HG02943 (cell line): ENCODE data around the gene SYT17.

Source experiments
- ATAC-seq: cut with Tn5 transposase; IDR thresholded peaks from one replicate; pipeline ENCODE4 v1.9.1; 2021; ENCODE audit warnings: mild to moderate bottlenecking, low read depth, moderate library complexity; ENCODE audit not compliant: unreplicated experiment

SYT17 gene

DNA sequence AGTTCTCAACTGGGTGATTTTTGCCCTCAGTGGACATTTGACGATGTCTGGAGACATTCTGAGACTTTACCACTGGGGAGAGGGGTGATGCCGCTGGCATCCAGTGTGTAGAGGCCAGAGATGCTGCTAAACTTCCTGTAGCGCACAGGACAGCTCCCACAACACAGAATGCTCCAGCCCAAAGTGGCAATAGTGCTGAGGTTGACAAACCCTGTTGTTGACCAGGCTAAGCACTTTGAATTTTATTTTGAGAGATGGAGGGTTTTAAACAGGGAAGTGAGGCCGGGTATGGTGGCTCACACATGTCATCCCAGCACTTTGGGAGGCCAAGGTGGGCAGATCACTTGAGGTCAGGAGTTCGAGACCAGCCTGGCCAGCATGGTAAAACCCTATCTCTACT lies 44.0 kb downstream of the SYT17 start:
- no peak for ATAC-seq

GRCh38 chr16:19213885-19214284 lies 45.8 kb downstream of the SYT17 start:
- ATAC-seq, result no peak

GRCh38 chr16:19215705-19216104 lies 47.7 kb downstream of the SYT17 start:
- no peak for ATAC-seq

- ATAC-seq, result no peak
Observed at GRCh38 chr16:19218581-19218980, 50.5 kb downstream of the SYT17 start.

GRCh38 chr16:19219836-19220235 lies 51.8 kb downstream of the SYT17 start:
- no peak for ATAC-seq

DNA sequence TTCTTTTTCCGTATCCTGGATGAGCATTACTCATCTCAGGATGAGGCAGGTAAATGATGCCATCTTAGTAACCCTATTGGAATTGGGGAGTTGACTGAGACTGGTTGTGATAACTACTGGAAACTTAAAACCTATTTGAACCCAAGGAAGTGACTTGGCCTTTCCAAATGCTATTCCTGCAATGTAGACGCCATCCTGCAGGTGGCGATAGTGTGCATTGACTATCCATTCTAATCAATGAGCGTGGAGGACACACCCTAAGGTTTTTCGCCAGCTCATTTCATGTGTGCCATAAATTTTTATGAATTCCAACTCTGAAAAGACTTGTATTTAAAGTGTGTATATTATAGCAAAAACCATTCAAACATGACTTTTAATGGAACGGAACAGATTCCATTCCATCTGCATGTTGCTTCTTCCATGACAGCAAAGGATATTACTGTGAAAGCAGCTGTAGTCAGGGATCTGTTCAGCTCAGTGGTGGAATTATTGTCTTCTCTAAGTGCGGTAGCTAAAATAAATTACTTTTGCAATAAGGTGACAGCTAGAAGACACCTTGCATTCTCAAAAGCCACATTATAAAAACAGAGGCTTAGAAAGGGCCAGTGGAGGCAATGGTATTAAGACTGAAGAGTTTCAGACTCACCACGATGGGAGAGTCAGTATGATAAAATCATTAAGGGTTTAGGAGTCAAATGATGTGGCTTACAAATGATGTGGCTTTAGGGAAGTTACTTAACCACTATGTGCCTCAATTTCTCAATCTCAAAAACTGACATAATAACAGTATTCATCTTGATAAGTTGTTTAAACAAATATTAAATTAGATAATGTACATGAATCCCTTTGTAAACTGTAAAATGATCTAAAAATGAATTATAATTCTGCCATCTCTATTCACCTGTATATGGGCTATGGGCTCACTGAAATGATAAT lies 55.5 kb downstream of the SYT17 start:
- ATAC-seq, result no peak

- ATAC-seq, result no peak
Observed at GRCh38 chr16:19225651-19226050, 57.6 kb downstream of the SYT17 start.

GRCh38 chr16:19227643-19228042 lies 59.6 kb downstream of the SYT17 start:
- ATAC-seq, result no peak

DNA sequence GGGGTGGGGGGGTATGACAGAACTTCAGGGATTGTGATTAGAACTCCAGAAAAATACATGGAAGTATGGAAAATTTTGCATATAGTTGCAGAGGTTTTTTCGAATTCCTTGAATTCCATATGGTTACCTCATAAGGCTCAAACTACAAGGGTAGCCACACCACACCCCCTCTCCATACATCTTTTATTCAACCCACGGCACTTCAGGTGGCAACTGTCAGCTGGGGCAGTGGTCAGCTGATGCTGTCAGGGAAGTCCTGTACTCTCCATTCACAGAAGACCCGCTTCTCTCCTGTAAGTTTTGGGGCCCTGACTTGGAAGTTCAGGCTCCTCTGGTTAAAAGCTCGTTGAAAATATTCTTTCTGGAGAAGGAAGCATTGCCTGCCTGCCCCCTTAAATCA lies 60.0 kb downstream of the SYT17 start:
- ATAC-seq, result no peak

GRCh38 chr16:19228575-19228974 lies 60.5 kb downstream of the SYT17 start:
- no peak for ATAC-seq

DNA sequence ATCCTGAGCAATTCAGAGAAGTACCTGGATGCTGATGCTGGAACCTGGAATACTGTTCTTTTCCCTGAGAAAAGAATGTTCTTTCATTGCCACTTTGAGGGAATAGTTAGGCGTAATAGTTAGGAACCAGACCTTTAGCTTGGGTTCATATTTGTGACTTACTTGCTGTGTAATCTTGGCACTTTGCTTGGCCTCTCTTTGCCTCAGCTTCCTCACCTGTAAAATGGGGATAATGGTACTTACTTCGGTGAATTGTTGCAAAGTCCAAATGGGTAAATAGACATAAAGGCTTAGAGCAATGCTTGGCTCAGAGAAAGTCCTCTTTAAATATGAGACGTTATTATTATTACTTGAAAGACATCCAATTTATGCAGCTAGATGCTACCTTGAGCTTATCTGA lies 62.5 kb downstream of the SYT17 start:
- ATAC-seq, result no peak

DNA sequence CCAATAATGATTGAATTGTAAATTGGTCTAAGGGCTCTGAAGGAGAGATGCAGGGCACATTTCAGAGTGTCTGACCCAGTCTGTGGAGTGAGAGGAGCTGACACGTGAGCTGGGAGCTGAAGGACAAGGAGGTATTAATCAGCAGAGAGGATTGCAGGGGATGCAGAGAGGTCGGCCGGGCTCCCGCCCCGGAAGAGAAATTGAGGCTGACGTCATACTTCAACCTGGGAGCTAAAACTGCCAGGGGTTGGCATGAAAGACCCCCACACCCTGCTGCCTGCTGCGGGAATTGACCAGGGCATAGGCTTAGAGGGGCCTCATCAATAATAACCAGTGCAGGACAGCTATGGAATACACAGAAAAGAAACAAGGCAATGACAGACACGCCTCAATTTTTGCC lies 63.8 kb downstream of the SYT17 start:
- no peak for ATAC-seq

DNA sequence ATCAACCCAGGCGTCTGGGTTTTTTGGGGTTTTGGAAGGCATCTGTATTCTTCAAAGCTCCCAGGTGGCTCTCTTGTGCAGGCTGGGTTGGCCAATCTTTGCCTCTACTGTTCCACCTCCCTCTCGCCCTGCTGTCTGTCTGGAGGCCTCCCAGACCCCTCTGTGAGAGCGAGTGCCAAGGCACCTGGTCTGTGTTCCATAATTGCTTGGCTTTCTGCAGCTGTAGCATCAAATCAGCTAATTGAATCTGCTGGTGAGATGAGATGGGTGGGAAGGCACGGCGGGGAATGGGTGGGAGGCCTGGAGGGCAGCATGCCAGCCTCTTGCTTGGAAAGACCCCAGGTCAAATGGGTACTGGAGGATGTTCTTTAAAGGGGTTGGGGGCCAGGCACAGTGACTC lies 64.9 kb downstream of the SYT17 start:
- no peak for ATAC-seq

GRCh38 chr16:19235478-19235877 lies 67.4 kb downstream of the SYT17 start:
- no peak for ATAC-seq

DNA sequence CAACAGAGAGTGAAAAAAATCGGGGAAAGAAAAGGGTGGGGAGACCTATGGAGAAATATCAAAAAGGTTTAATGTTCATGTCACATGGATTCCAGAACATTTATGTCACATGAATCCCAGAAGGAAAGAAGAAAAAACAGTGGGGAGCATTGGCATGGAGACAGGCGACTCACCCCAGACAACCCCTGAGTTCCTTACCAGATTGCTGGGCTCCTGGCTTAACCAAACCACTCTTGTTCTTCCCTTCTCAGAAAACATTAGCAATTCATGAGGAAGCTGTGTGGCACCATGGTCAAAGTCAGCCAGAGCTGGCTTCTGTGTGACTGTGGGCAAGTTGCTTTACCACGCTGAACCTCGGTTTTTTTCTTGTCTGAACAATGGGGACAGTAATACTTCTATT lies 67.8 kb downstream of the SYT17 start:
- no peak for ATAC-seq

DNA sequence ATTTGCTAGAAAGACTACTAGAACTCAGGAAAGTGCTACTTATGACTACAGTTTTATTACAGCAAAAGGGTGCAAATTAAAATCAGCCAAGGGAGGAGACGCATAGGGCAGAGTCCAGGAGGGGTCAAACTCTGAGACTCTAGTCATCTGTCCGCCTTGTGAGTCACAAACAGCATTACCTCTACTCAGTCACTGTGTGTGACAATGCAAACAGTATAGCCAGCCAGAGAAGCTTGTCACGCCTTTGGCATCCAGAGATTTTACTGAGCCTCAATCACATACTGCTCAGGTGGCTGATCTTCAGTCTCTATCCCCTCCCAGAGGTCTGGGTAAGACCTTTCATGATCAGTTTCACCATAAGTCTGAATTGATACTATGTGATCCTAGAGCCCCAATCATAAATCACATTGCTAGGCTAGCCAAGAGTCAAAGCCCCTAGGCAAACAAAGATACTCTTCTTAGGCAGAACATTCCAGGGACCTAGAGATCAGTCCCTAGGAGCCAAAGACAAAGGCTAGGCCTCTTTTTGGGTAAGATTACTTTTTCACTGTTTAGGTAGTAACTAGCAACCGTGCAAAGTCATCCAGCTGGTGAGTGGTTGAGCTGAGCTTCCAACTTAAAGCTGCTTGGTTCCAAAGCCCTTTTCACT lies 68.6 kb downstream of the SYT17 start:
- no peak for ATAC-seq

GRCh38 chr16:19238406-19238805 lies 70.4 kb downstream of the SYT17 start:
- no peak for ATAC-seq

DNA sequence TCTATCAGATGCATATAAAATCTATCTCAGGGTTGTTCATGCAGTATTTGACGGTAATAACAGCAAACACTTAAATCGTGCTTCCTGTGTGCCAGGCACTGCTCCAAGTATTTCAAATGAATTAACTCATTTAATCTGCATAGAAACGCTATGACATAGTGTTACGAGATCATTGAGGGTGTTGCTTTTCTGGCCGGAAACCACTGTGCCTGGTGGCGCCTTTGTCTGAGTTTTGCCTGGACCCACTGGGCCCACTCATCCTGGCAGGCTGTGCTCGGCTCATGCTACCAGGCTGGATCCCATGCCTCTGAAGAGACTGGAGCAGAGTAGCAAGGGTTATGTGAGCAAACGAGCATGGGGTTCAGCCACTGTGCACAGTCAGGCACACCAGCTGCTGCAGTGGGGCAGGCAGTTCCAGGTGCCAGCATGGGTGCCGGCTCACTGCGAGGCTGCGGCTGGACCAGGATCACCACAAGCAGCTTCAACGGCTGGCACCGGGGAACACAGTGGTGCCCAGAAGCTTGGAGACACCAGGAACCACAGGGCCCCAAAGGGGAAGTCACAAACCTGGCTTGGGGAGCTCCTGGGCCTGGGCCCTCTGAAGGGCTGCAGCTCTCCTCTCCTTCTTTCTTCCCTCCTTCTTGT lies 71.6 kb downstream of the SYT17 start:
- no peak for ATAC-seq

GRCh38 chr16:19240494-19240893 lies 72.5 kb downstream of the SYT17 start:
- ATAC-seq, result no peak

GRCh38 chr16:19241512-19241911 lies 73.5 kb downstream of the SYT17 start:
- ATAC-seq, result no peak

- no peak for ATAC-seq
Observed at GRCh38 chr16:19242186-19242585, 74.1 kb downstream of the SYT17 start.
